Measurements from ENCODE around the gene PDCD5. TPM values are rescaled to one million over a fixed set of nuclear protein-coding genes. Genes with fewer than 3 reads are reported as not detected.

The PDCD5 gene
- total and polyA plus RNA-seq, 7 donors: 70.3 to 216 (median 143) TPM

DNA sequence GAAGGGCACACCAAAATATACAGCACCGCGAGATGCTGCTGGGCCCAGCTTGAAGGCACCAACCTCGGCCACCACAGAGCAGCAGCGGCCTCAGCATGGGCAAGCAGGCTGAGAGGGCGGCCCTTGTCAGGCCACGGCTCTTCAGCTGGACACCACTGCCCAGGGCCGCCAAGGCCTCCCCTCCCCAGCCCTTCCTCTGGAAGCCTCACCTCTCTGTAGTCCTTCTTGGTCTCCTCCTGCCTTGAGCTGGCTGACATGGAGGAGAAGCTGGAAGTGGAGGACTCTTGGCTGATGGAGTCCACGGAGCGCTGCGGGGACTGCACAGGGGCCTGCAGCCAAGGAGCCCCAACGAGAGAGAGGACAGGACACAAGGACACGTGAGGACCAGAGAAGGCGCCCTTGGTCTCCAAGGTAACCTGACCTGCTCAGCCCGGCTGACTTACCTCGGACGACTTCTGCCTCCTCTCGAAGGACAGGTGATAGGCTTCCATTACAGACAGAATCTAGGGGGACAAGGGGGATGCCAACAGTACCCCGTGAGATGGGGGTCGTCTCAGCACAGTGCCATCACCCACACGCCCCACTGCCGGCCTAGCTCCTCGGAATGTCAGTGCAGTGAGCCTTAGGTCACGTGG is 38.2 kb downstream of the PDCD5 start:
- no peak for DNase-seq
- H3K27ac ChIP-seq: no peak overlapping the region
- H3K9me3 ChIP-seq: no peaks in the 10 kb centered on the region
- TF ChIP-seq POLR2A (IDR thresholded peaks at IDR 0.05) (no peak), POLR2AphosphoS5 (IDR thresholded peaks at IDR 0.05) (no peak), EP300 (IDR thresholded peaks at IDR 0.05) (no peak)
- TF ChIP-seq, protein P1, sequence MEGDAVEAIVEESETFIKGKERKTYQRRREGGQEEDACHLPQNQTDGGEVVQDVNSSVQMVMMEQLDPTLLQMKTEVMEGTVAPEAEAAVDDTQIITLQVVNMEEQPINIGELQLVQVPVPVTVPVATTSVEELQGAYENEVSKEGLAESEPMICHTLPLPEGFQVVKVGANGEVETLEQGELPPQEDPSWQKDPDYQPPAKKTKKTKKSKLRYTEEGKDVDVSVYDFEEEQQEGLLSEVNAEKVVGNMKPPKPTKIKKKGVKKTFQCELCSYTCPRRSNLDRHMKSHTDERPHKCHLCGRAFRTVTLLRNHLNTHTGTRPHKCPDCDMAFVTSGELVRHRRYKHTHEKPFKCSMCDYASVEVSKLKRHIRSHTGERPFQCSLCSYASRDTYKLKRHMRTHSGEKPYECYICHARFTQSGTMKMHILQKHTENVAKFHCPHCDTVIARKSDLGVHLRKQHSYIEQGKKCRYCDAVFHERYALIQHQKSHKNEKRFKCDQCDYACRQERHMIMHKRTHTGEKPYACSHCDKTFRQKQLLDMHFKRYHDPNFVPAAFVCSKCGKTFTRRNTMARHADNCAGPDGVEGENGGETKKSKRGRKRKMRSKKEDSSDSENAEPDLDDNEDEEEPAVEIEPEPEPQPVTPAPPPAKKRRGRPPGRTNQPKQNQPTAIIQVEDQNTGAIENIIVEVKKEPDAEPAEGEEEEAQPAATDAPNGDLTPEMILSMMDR (IDR thresholded peaks at IDR 0.05): no peak
- H3K4me3 ChIP-seq: no peak overlapping the region
- H3K27me3 ChIP-seq: no peaks in the 10 kb centered on the region
- intact Hi-C loops (cut with DNase I): no loop called here
- H3K4me1 ChIP-seq: no peaks in the 10 kb centered on the region
- WGBS, 2 donors: 91 to 95% methylated on average over 23 of the region's 23 CpGs
- peaks cover 32 to 99% (median 69%) of the 10 kb centered on the region in 4 donors for H3K36me3 ChIP-seq

DNA sequence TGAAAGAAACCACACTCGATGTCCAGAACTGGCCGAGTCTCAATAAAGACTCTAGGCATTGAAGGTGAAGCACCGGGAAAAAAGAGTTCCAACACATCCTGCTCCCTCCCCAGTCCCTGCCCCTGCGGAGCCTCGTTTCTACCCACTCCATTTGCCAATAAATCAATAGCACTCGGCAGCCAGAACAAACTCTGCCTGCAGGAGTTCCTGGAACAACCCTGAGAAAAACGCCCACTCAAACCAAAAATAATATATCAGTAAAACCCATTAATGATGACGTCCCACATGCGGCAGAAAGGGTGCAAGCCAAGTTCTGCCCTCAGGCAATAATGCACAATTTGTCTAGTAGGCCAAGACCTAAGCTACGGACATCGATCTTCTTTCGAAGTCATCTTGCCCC is 41.0 kb downstream of the PDCD5 start:
- intact Hi-C loops (cut with DNase I): no loop called here
- 83 to 85% methylated on average over 12 of the region's 12 CpGs for WGBS, 2 donors
- DNase-seq: no peak
- Histone ChIP-seq H3K36me3 (peaks cover 24 to 99% (median 51%) of the 10 kb centered on the region in 4 donors), H3K4me3 (no peak overlapping the region), H3K27ac (no peak overlapping the region), H3K27me3 (no peaks in the 10 kb centered on the region), H3K4me1 (no peaks in the 10 kb centered on the region), H3K9me3 (no peaks in the 10 kb centered on the region)
- TF ChIP-seq EP300 (IDR thresholded peaks at IDR 0.05): no peak
- no peak for TF ChIP-seq POLR2A (IDR thresholded peaks at IDR 0.05)

- DNase-seq: no peak
- H3K9me3 ChIP-seq: no peaks in the 10 kb centered on the region
- intact Hi-C loops (cut with DNase I): no loop called here
- TF ChIP-seq, protein P1 (IDR thresholded peaks at IDR 0.05): no peak
- TF ChIP-seq POLR2AphosphoS5 (IDR thresholded peaks at IDR 0.05) (no peak), EP300 (IDR thresholded peaks at IDR 0.05) (no peak), POLR2A (IDR thresholded peaks at IDR 0.05) (no peak)
- H3K27me3 ChIP-seq: no peaks in the 10 kb centered on the region
- H3K4me1 ChIP-seq: no peaks in the 10 kb centered on the region
- WGBS, 2 donors: 91 to 94% methylated on average over 6 of the region's 6 CpGs
- H3K4me3 ChIP-seq: no peak overlapping the region
- H3K36me3 ChIP-seq: peaks cover 18 to 98% (median 52%) of the 10 kb centered on the region in 4 donors
- no peak overlapping the region for H3K27ac ChIP-seq
These were observed 43.4 kb downstream of the PDCD5 start for GRCh38 chr19:32624410-32624809.

DNA sequence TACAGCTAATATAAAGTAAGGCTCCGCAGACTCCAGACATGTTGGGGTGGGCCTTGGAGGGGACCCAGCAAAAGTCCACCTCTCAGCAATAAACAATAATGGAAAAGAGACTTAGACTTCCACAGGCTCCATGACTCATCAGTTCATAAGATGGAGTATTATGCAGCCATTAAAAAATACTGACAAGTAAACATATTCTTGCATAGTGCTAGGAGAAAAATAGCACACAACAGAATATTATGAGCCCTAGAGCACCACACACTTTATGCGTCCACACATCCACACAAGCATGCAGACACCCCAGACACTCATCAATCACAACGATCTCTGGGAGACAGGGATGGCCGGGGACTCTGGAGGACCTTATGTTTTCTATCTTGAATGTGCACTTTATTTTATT is 46.0 kb downstream of the PDCD5 start:
- TF ChIP-seq, protein P1 (IDR thresholded peaks at IDR 0.05): no peak
- TF ChIP-seq POLR2A (IDR thresholded peaks at IDR 0.05) (no peak), POLR2AphosphoS5 (IDR thresholded peaks at IDR 0.05) (no peak), EP300 (IDR thresholded peaks at IDR 0.05) (no peak)
- Histone ChIP-seq H3K9me3 (no peaks in the 10 kb centered on the region), H3K4me1 (no peaks in the 10 kb centered on the region), H3K27me3 (no peaks in the 10 kb centered on the region), H3K4me3 (no peak overlapping the region), H3K27ac (no peak overlapping the region), H3K36me3 (peaks cover 21 to 97% (median 61%) of the 10 kb centered on the region in 4 donors)
- WGBS, 2 donors: 98% methylated on average over 4 of the region's 4 CpGs
- intact Hi-C loops (cut with DNase I): no loop called here
- no peak for DNase-seq

DNA sequence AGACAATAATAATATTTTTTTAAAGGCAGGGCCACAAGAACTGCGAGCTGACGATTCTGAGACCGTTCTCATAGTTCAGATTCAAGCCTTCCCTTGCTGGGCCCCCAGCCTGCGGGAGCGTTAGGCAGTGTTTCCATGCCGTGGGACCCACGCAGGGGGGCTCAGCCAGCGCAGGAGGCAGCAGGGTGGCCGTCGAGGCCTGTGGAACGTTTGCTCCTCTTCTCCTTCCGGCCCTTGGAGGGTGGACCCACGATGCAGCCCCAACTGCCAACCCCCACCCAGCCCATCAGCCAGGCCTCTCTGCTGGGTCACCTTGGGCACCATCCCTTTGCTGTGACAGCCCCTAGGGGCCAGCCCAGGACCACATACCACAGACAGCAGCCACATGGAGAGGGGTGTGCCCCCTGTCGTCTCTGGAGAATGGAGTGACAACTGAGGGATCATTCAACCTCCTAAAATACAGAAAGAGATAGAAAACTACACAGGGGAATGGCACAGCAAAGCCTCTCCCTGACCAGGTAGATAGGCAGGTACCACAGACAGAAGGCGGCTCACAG is 46.8 kb downstream of the PDCD5 start:
- WGBS, 2 donors: 91% methylated on average over 15 of the region's 15 CpGs
- Histone ChIP-seq H3K27ac (no peak overlapping the region), H3K36me3 (peaks cover 21 to 97% (median 58%) of the 10 kb centered on the region in 4 donors), H3K4me3 (no peak overlapping the region), H3K4me1 (no peaks in the 10 kb centered on the region), H3K27me3 (no peaks in the 10 kb centered on the region), H3K9me3 (no peaks in the 10 kb centered on the region)
- no peak for TF ChIP-seq POLR2AphosphoS5 (IDR thresholded peaks at IDR 0.05)
- TF ChIP-seq POLR2A (IDR thresholded peaks at IDR 0.05): no peak
- TF ChIP-seq EP300 (IDR thresholded peaks at IDR 0.05): no peak
- TF ChIP-seq, protein P1 (IDR thresholded peaks at IDR 0.05): no peak
- DNase-seq: no peak
- intact Hi-C loops (cut with DNase I): no loop called here

Data from sigmoid colon (tissue), 7 donors.